HEK293 (cell line): ENCODE data around the gene PEPD.

Source experiments
- CTCF ChIA-PET: fragments of 350-600 bp; formaldehyde crosslinking; extraction: SDS; loops from one replicate; lab custom pipeline; 2021; ENCODE audit warnings: antibody characterized with exemption; lab: Yijun Ruan, JAX
- POLR2A ChIA-PET: fragments of 300-600 bp; formaldehyde crosslinking; extraction: SDS; loops from one replicate; lab custom pipeline; 2020; ENCODE audit warnings: antibody characterized with exemption, inconsistent platforms; lab: Yijun Ruan, JAX
- H3K27ac ChIP-seq: fragments of 200-500 bp; sonication (Bioruptor generic); 2 replicates; pipeline ENCODE4 v1.5.1; 2014; ENCODE audit warnings: low read depth, low read length, control low read depth, inconsistent platforms; ENCODE audit errors: extremely low read depth
- H3K36me3 ChIP-seq, 2 experiments: fragments of 200-500 bp in 1 of 2; sonication (Bioruptor generic) in 1 of 2; 1 replicate in 1 of 2; 2 replicates in 1 of 2; pipeline ENCODE4 v1.5.1; 2014 to 2017; ENCODE audit warnings: inconsistent platforms in 2 of 2, low read length in 2 of 2; ENCODE audit not compliant: control insufficient read depth in 2 of 2, insufficient read depth in 1 of 2
- H3K4me1 ChIP-seq: fragments of 200-500 bp; sonication (Bioruptor generic); 2 replicates; pipeline ENCODE4 v1.5.1; 2014; ENCODE audit warnings: mild to moderate bottlenecking, low read length, inconsistent platforms; ENCODE audit not compliant: control insufficient read depth, insufficient read depth
- H3K4me3 ChIP-seq: 2 replicates; pipeline ENCODE4 v1.5.1; 2011; ENCODE audit warnings: low read depth, mild to moderate bottlenecking, control low read depth, low read length, moderate library complexity
- H3K9me3 ChIP-seq: fragments of 200-500 bp; sonication (Bioruptor generic); 2 replicates; pipeline ENCODE4 v1.5.1; 2014; ENCODE audit warnings: low read depth, low read length, inconsistent platforms; ENCODE audit not compliant: control insufficient read depth, insufficient read depth
- MZF1 ChIP-seq: fragments of 450-650 bp; formaldehyde crosslinking; IDR thresholded peaks from 2 replicates; pipeline ENCODE4 v1.5.1; 2017; ENCODE audit warnings: missing biosample characterization, missing genetic modification characterization, borderline replicate concordance
- PRDM6 ChIP-seq: fragments of 450-650 bp; formaldehyde crosslinking; IDR thresholded peaks from 2 replicates; pipeline ENCODE4 v1.5.1; 2017; ENCODE audit warnings: missing biosample characterization, missing genetic modification characterization
- REPIN1 ChIP-seq: fragments of 450-650 bp; formaldehyde crosslinking; IDR thresholded peaks from 2 replicates; pipeline ENCODE4 v1.5.1; 2017; ENCODE audit warnings: missing biosample characterization, missing genetic modification characterization, low read depth
- SCRT1 ChIP-seq: fragments of 450-650 bp; formaldehyde crosslinking; IDR thresholded peaks from 2 replicates; pipeline ENCODE4 v1.5.1; 2016; ENCODE audit warnings: missing biosample characterization, missing genetic modification characterization, borderline replicate concordance
- SP3 ChIP-seq: fragments of 450-650 bp; formaldehyde crosslinking; IDR thresholded peaks from 2 replicates; pipeline ENCODE4 v1.5.1; 2016; ENCODE audit warnings: missing biosample characterization, missing genetic modification characterization
- ZBTB1 ChIP-seq: fragments of 450-650 bp; formaldehyde crosslinking; IDR thresholded peaks from 2 replicates; pipeline ENCODE4 v1.5.1; 2016; ENCODE audit warnings: missing biosample characterization, missing genetic modification characterization
- ZBTB17 ChIP-seq: fragments of 450-650 bp; formaldehyde crosslinking; IDR thresholded peaks from 2 replicates; pipeline ENCODE4 v1.5.1; 2016; ENCODE audit warnings: missing biosample characterization, missing genetic modification characterization
- ZNF121 ChIP-seq: fragments of 450-650 bp; formaldehyde crosslinking; IDR thresholded peaks from 2 replicates; pipeline ENCODE4 v1.5.1; 2016; ENCODE audit warnings: missing biosample characterization, missing genetic modification characterization
- ZNF155 ChIP-seq: fragments of 450-650 bp; formaldehyde crosslinking; IDR thresholded peaks from 2 replicates; pipeline ENCODE4 v1.5.1; 2016; ENCODE audit warnings: missing biosample characterization, missing genetic modification characterization
- ZNF16 ChIP-seq: fragments of 450-650 bp; formaldehyde crosslinking; IDR thresholded peaks from 2 replicates; pipeline ENCODE4 v1.5.1; 2016; ENCODE audit warnings: low read depth, missing biosample characterization, missing genetic modification characterization
- ZNF302 ChIP-seq: fragments of 450-650 bp; formaldehyde crosslinking; IDR thresholded peaks from 2 replicates; pipeline ENCODE4 v1.5.1; 2016; ENCODE audit warnings: missing biosample characterization, missing genetic modification characterization, low read depth
- ZNF324 ChIP-seq: fragments of 450-650 bp; formaldehyde crosslinking; IDR thresholded peaks from 2 replicates; pipeline ENCODE4 v1.5.1; 2016; ENCODE audit warnings: missing biosample characterization, missing genetic modification characterization
- ZNF350 ChIP-seq: fragments of 450-650 bp; formaldehyde crosslinking; IDR thresholded peaks from 2 replicates; pipeline ENCODE4 v1.5.0; 2017; ENCODE audit warnings: missing biosample characterization, mild to moderate bottlenecking, missing genetic modification characterization
- ZNF664 ChIP-seq: fragments of 450-650 bp; formaldehyde crosslinking; IDR thresholded peaks from 2 replicates; pipeline ENCODE4 v1.5.1; 2016; ENCODE audit warnings: missing biosample characterization, missing genetic modification characterization
- ZNF692 ChIP-seq: fragments of 450-650 bp; formaldehyde crosslinking; IDR thresholded peaks from 2 replicates; pipeline ENCODE4 v1.5.1; 2016; ENCODE audit warnings: missing biosample characterization, missing genetic modification characterization
- ZNF791 ChIP-seq: fragments of 450-650 bp; formaldehyde crosslinking; IDR thresholded peaks from 2 replicates; pipeline ENCODE4 v1.5.1; 2016; ENCODE audit warnings: missing biosample characterization, missing genetic modification characterization

The PEPD gene

GRCh38 chr19:33535226-33535625 is 13.6 kb upstream of the PEPD start:
- no peaks in the 10 kb centered on the region for H3K36me3 ChIP-seq
- H3K4me3 ChIP-seq: no peak overlapping the region
- CTCF ChIA-PET: interaction anchor here (1.0 to 1.3 kb wide), 5 partner anchors 12 to 120 kb away, joined by 3 to 4 read pairs (median 3); no protein-coding TSS in a partner anchor
- POLR2A ChIA-PET: interaction anchor here (2.6 kb wide), 1 partner anchor 14 kb away, joined by 11 read pairs; the partner anchor contains the start of gene PEPD
- H3K4me1 ChIP-seq: no peaks in the 10 kb centered on the region
- no peak overlapping the region for H3K27ac ChIP-seq
- no peaks in the 10 kb centered on the region for H3K9me3 ChIP-seq
- no peak for TF ChIP-seq ZNF155 (tag by site-specific recombination)
- no peak for TF ChIP-seq ZNF664
- TF ChIP-seq ZBTB1 (tag by site-specific recombination): no peak
- TF ChIP-seq SCRT1 (tag by site-specific recombination): no peak
- no peak for TF ChIP-seq ZNF302 (tag by site-specific recombination)
- no peak for TF ChIP-seq MZF1 (tag by site-specific recombination)
- TF ChIP-seq ZNF791: no peak
- no peak for TF ChIP-seq ZNF324 (tag by site-specific recombination)
- no peak for TF ChIP-seq ZNF350 (tag by site-specific recombination)
- TF ChIP-seq PRDM6 (tag by site-specific recombination): no peak
- TF ChIP-seq, all 188 proteins: peak for 0

- H3K4me1 ChIP-seq: no peaks in the 10 kb centered on the region
- H3K27ac ChIP-seq: no peak overlapping the region
- no peaks in the 10 kb centered on the region for H3K9me3 ChIP-seq
- POLR2A ChIA-PET: no interaction called here
- no peak overlapping the region for H3K4me3 ChIP-seq
- no peak for TF ChIP-seq ZNF16
- TF ChIP-seq SP3 (tag by site-specific recombination): no peak
- TF ChIP-seq MZF1 (tag by site-specific recombination): no peak
- no peak for TF ChIP-seq ZNF692 (tag by site-specific recombination)
- TF ChIP-seq ZBTB17 (tag by site-specific recombination): no peak
- H3K36me3 ChIP-seq: no peaks in the 10 kb centered on the region
- CTCF ChIA-PET: no interaction called here
Observed at GRCh38 chr19:33532859-33533460, 11.4 kb upstream of the PEPD start.

- no peak for TF ChIP-seq REPIN1 (tag by site-specific recombination)
- TF ChIP-seq ZNF121: peak; percentile 93
- TF ChIP-seq, all 188 proteins: peak for 1
- no peak overlapping the region for H3K4me3 ChIP-seq
- ChIA-PET POLR2A (interaction anchor here (2.5 kb wide), 1 partner anchor 9 kb away, joined by 12 read pairs; the partner anchor contains the start of gene PEPD), CTCF (interaction anchor here (0.5 to 1.8 kb wide), 8 partner anchors 8 to 237 kb away, joined by 3 to 12 read pairs (median 4); no protein-coding TSS in a partner anchor)
- no peaks in the 10 kb centered on the region for H3K4me1 ChIP-seq
- no peaks in the 10 kb centered on the region for H3K36me3 ChIP-seq
- H3K27ac ChIP-seq: no peak overlapping the region
- no peaks in the 10 kb centered on the region for H3K9me3 ChIP-seq
Observed at GRCh38 chr19:33530842-33531241, 9.3 kb upstream of the PEPD start.
